HG02610 (cell line): ENCODE measurements around the gene GAGE12D.
"Not testable (repeated sequence)": the region's sequence is repeated elsewhere in the genome, so short reads cannot be mapped to it uniquely, and the experiment has no call there.

Experiments used
- ATAC-seq: cut with Tn5 transposase; IDR thresholded peaks from one replicate; pipeline ENCODE4 v1.9.1; 2021; ENCODE audit warnings: mild to moderate bottlenecking, moderate library complexity; ENCODE audit not compliant: unreplicated experiment

Gene GAGE12D

GRCh38 chrX:49541433-49541832, at the start of gene GAGE12D:
Gene GAGE12D, plus strand, starts transcription at chrX:49541733. Its CDS starts 1,155 bp downstream, at chrX:49542888.
- not testable (repeated sequence) for ATAC-seq

- ATAC-seq: not testable (repeated sequence)
Measured at GRCh38 chrX:49531877-49532276, 9.7 kb upstream of the GAGE12D start, which contains the start of gene GAGE12C. Gene GAGE12C, plus strand, starts transcription at chrX:49532177. Its CDS starts 1,155 bp downstream, at chrX:49533332.

GRCh38 chrX:49550989-49551388, 9.5 kb downstream of the GAGE12D start, which contains the start of gene GAGE12E:
Gene GAGE12E, plus strand, starts transcription at chrX:49551289. Its CDS starts 1,155 bp downstream, at chrX:49552444.
- ATAC-seq: not testable (repeated sequence)

GRCh38 chrX:49560542-49560941, 19.0 kb downstream of the GAGE12D start, which contains the start of gene GAGE12F:
Gene GAGE12F, plus strand, starts transcription at chrX:49560842. Its CDS starts 1,155 bp downstream, at chrX:49561997.
- ATAC-seq: not testable (repeated sequence)

GRCh38 chrX:49568728-49569127, 27.2 kb downstream of the GAGE12D start:
- ATAC-seq: not testable (repeated sequence)

GRCh38 chrX:49569152-49569551, 27.6 kb downstream of the GAGE12D start:
- ATAC-seq: not testable (repeated sequence)

- ATAC-seq: not testable (repeated sequence)
Measured at GRCh38 chrX:49570100-49570499, 28.6 kb downstream of the GAGE12D start, which contains the start of gene GAGE12G. Gene GAGE12G, plus strand, starts transcription at chrX:49570400. Its CDS starts 1,155 bp downstream, at chrX:49571555.

- not testable (repeated sequence) for ATAC-seq
Measured at GRCh38 chrX:49579649-49580048, 38.1 kb downstream of the GAGE12D start, which contains the start of gene GAGE12H. Gene GAGE12H, plus strand, starts transcription at chrX:49579949. Its CDS starts 1,155 bp downstream, at chrX:49581104.

- ATAC-seq: not testable (repeated sequence)
Measured at GRCh38 chrX:49589196-49589595, 47.7 kb downstream of the GAGE12D start, which contains the start of gene GAGE2A. Gene GAGE2A, plus strand, starts transcription at chrX:49589496. Its CDS starts 1,155 bp downstream, at chrX:49590651.

- ATAC-seq: not testable (repeated sequence)
Measured at GRCh38 chrX:49589769-49590478, 48.4 kb downstream of the GAGE12D start.

GRCh38 chrX:49590488-49590887, 49.0 kb downstream of the GAGE12D start:
- ATAC-seq: not testable (repeated sequence)
